HL-60/S4 (cell line): ENCODE data around the gene WDR27.
"Not testable (repeated sequence)": the region's sequence is repeated elsewhere in the genome, so short reads cannot be mapped to it uniquely, and the experiment has no call there.

ENCODE experiments used
- in situ Hi-C: fragments of 300-500 bp; cut with MboI; formaldehyde crosslinking; loops from 2 replicates; pipeline ENCODE4 v1.14.3; 2022; ENCODE audit warnings: low sequenced_read_pairs

Gene WDR27

GRCh38 chr6:169710009-169710408, 8.2 kb upstream of the WDR27 start:
- in situ Hi-C loops = no loop called here

DNA sequence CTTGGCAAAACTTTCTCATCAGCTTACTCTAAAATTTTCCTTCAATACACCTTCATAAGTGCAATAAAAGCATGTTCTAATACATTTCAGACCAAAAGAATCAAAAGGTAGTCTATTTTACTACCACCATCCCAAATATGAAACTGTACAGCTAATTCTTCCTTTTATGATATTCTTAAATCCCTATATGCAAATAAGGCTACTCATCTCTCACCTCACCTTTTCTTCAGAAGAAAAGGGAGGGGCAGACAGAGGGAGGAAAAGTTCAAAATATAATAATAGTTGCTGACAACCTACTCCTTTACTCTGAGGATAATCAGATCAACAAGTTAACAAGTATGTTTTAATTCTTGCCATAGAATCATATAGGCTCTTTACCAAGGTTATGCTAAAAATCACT, 7.5 kb upstream of the WDR27 start:
- in situ Hi-C loops = no loop called here

GRCh38 chr6:169707772-169708171, 5.9 kb upstream of the WDR27 start:
- in situ Hi-C loops = no loop called here

DNA sequence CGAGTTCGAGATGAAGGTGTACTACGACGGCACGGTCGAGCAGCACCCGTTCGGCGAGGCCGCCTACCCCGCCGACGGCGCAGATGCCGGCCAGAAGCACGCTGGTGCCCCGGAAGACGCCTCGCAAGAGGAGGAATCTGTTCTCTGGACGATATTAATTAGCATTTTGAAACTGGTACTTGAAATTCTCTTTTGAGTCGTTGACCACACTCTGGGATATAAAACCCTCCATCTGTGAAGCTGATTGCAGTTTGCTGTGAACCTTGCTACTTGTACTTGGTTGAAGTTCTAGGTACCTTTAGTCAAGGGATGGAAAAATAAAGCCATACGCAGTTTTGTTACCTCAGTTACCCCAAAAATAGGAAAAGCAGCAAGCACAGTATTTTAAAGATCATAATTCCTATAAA, 1.0 kb upstream of the WDR27 start:
- in situ Hi-C loops = no loop called here

DNA sequence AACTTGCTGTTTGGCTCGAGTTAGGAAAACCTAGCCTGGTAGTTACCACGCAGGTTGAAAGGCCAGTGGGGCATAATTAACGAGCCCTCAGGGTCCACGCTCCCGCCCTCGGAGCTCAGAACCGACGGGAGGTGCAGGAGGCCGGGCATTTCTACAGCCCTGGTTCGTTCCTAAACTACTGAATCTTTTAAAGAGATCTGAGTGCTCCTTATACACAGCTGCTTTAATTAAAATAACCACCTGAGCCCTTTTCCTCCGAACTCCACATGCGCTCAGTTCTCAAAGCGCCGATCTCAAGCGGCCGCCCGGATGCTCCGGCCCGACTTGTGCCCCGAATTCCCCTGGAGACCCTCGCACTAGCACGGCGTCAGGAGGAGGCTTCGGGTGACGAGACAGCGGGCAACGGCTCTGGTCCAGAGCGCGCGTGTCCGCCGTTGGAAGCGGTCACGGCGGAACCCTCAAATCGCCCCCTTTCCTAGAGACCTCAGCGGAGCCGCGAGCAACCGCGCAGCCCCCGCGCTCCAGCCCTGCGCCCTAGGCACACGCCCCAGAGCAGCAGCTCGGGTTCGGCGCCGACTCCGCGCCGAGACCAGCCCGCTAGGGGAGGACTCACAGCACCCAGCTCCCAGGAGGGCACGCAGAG, 397 bp downstream of the WDR27 start:
- in situ Hi-C loops = no loop called here

DNA sequence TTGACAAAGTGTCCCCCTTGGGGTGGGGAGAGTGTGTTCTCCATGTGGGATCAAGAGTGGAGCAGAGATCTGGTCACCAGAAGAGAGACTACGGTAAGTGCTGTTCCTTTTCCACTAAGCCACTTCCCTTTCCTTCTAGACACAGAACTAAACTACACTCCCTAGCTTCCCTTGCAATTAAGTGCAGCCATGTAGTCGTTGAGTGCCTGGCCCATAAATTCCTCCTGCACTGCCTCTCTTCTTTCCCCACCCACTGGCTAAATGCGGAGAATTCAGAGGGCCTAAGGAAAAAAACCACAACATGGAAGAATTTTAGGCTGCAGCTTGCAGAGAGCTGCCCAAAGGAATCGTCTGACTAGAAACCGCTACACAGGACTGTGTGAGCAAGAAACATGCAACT, 1.5 kb downstream of the WDR27 start:
- in situ Hi-C loops = no loop called here

DNA sequence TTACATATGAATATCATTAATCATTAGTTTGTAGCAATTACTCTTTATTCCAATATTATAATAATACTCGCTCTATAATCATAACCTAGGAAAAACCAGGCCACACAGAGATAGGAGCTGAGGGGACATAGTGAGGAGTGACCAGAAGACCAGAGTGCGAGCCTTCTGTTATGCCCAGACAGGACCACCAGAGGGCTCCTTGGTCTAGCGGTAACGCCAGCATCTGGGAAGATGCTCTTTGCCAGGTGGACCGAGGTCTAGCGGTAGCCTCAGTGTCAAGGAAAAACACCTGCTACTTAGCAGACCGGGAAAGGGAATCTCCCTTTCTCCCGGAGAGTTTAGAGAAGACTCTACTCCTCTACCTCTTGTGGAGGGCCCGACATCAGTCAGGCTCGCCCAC, 4.7 kb downstream of the WDR27 start:
- in situ Hi-C loops = not testable (repeated sequence)

DNA sequence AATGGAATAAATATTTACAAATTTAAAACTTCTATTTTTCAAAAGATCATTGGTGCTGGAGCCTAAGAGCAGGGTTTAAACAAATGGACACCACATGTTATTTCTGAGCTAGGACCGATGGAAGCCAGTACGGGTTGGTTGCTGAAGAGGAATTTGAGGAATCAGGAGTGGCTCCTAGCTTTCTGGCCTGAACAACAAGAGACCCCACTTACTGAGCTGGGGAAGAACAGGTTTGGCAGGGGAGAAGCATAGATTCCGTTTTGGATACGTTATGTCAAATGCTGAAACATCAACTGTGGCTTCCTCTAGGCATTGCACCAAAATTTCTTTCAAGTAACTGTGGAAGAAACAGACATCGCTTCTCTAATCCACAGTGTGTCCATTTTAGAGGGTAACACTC, 6.7 kb downstream of the WDR27 start:
- in situ Hi-C loops = no loop called here

GRCh38 chr6:169692516-169692915, 9.3 kb downstream of the WDR27 start:
- in situ Hi-C loops = no loop called here

DNA sequence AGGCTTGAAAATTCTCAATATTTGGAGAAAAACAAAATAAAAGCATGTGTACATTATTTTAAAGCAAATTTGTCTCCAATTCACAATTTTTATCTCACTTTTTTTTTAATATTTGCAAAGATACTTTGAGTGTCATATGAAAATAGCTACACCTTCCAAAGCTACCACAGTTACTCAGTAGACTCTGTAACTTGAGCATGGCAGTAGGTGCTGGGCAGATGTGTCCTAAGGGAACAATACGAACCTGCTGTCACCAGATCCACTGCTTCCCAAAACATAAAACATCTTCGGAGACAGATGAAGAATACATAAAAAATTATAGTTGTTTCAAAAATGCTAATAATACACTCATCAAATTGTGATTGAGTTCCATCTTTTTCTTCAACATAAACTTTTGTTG, 10.6 kb downstream of the WDR27 start:
- in situ Hi-C loops = no loop called here

DNA sequence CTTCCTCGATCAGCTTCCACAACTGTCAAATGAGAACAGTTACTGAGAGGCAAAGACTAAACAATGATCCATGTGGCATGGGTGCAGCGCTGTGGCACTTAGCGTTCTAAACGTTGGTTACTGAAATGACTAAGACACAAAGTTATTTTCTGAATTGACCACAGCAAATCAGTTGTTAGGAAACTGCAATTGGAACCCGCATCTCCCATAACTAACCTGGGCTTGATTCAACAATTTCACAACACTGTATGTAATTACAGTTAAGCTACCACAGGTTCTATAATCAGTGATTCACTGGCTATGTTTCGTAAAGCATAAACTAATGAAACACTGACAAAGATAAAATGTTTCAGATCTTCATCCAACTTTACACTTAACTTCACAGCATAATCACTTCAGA, 12.5 kb downstream of the WDR27 start:
- in situ Hi-C loops = no loop called here

DNA sequence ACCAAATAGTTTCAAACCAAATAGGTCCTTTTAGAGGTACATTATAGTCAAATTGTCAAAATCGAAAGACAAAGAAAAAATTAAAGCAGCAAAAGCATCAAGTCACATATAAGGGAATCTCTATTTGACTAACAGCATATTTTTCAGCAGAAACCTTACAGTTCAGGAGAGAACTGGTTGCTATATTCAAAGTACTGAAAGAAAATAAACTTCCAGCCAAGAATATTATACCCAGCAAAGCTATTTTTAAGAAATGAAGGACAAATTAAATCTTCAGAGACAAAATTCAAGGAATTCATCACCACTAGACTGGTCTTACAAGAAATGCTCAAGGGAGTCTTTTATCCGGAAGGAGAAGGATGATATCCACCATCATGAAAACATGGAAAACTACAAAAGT, 16.0 kb downstream of the WDR27 start:
- in situ Hi-C loops = no loop called here

DNA sequence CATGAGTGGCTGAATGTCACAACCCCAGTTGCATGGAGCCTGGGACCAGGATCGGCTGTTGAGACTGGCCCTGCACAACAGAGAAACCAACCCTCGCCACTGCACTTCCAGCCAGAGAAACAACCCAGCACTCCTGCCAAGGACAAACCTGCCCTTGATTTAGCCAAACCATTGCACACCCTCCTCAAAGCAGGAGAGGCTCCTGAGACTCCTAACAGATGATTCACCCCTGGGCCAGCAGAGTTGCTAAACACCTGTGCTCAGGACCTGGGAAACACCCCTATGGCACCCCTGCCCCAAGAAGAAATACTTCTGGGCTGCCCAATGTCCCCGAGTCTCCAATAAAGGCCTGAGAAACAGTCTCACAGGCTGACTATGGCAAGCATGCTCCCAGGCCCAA, 17.8 kb downstream of the WDR27 start:
- in situ Hi-C loops = no loop called here

GRCh38 chr6:169678342-169678741, 23.5 kb downstream of the WDR27 start:
- in situ Hi-C loops = no loop called here

GRCh38 chr6:169677096-169677495, 24.7 kb downstream of the WDR27 start:
- in situ Hi-C loops = no loop called here

GRCh38 chr6:169675011-169675410, 26.8 kb downstream of the WDR27 start:
- in situ Hi-C loops = no loop called here

GRCh38 chr6:169671563-169671962, 30.3 kb downstream of the WDR27 start:
- in situ Hi-C loops = no loop called here

DNA sequence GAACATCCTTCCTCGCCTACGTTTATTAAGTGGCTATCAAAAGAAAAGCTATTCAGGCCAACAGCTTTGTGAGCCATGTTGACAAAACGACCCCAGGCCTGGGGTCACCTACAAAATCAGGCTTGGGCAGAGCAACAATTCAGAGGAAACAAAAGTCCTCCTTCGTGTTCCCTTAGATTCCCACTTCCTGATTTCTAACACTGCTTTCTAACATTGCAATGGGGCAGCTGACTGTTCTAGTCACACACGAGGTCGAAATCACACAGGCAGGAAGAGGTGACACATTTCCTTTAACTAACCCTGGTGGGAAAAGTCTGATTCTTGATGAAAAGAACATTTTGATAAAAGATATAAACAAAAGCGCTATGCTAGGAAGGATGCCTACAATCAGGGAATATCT, 31.9 kb downstream of the WDR27 start:
- in situ Hi-C loops = no loop called here

DNA sequence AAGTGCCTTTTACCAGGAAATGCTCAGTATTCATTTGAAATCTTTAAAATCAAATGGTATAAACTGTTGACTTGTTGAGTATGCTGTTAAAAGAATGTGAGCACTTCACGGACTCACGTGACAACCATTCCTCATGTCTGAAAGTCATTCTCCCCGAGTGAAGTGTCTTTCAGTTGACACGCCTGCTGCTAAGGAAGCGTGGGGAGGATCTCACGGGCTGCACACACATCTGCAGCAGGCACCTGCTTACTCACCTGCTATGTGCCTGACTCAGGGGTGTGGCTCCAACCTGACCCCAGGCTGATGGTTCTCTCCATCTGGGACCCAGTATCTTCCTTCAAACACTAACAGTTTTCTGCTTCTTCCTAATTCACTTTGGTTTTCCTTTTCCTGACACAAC, 32.7 kb downstream of the WDR27 start:
- in situ Hi-C loops = no loop called here

GRCh38 chr6:169668203-169668847, 33.5 kb downstream of the WDR27 start:
- in situ Hi-C loops = no loop called here

GRCh38 chr6:169667716-169668115, 34.1 kb downstream of the WDR27 start:
- in situ Hi-C loops = no loop called here

DNA sequence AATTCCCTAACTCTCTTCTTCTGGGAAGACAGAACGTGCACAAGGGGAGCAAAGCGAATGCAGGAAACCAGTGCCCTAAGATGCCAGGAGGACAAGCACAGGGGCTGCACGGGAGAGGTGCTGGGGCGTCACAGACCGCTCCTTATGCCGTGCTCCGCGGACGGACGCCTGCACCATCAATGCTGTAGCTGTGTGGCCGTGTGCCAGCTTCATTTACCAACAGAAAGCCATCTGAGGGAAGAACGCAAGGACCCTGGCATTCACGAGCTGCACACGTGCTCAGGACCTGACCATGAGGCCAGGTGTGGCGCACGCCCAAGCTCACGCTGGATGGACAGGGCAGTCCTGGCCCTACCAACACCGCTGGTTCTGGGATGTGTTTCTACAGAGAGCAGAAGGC, 35.4 kb downstream of the WDR27 start:
- in situ Hi-C loops = no loop called here

DNA sequence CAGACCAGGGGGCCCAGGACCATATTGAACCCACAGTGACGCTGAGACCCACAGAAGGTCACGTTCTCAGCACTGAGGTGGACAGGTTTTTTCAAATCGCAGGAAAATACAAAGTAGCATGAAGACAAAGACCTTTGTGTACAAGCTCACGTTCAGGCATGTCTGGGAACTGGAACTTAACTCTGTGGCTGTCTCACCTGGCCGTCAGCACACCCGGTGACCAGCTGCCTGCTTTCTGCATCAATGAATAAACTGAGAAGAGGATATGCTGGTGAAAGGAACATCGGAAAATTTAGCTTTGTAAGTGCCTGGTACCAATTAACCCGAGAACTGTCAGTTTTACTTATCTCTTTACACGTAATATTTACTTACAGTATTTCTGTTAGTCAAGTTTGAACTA, 36.5 kb downstream of the WDR27 start:
- in situ Hi-C loops = no loop called here
